CD14-positive monocyte (primary cell): ENCODE results near the gene EIPR1. TPM values are rescaled to one million over a fixed set of nuclear protein-coding genes. Genes with fewer than 3 reads are reported as not detected.

Experiments
- DNase-seq, 3 donors: peaks; one replicate each; pipeline ENCODE4 v3.0.0-alpha.2; 2011 to 2022
- H2AFZ ChIP-seq: 2 replicates; pipeline ENCODE4 v1.6.0; 2012; ENCODE audit warnings: mild to moderate bottlenecking, low read depth, low read length, inconsistent platforms; ENCODE audit not compliant: insufficient read depth, poor library complexity, severe bottlenecking
- H3K27ac ChIP-seq, 2 donors: 1 replicate in 1 of 2; 2 replicates in 1 of 2; pipeline ENCODE4 v1.5.1; 2012 to 2013; ENCODE audit warnings: low read length in 2 of 2, control low read depth in 1 of 2, inconsistent platforms in 1 of 2, low read depth in 1 of 2, mild to moderate bottlenecking in 1 of 2
- H3K27me3 ChIP-seq, 2 donors: one replicate each; pipeline versions ENCODE4 v1.6.0 to v1.6.1; 2011 to 2013; ENCODE audit warnings: low read length in 2 of 2; ENCODE audit not compliant: control insufficient read depth in 2 of 2, insufficient read depth in 2 of 2
- H3K36me3 ChIP-seq, 2 donors: replicated peaks in 1 of 2; 1 replicate in 1 of 2; 2 replicates in 1 of 2; pipeline versions ENCODE4 v1.5.1 to v1.6.1; 2012 to 2013; ENCODE audit warnings: low read length in 2 of 2, control low read depth in 1 of 2, inconsistent platforms in 1 of 2, mild to moderate bottlenecking in 1 of 2; ENCODE audit not compliant: insufficient read depth in 2 of 2, control insufficient read depth in 1 of 2
- H3K4me1 ChIP-seq, 2 donors: 1 replicate in 1 of 2; 2 replicates in 1 of 2; pipeline versions ENCODE4 v1.5.1 to v1.6.1; 2012 to 2013; ENCODE audit warnings: low read length in 2 of 2, control low read depth in 1 of 2, inconsistent platforms in 1 of 2, mild to moderate bottlenecking in 1 of 2, moderate library complexity in 1 of 2; ENCODE audit not compliant: insufficient read depth in 2 of 2, control insufficient read depth in 1 of 2
- H3K4me2 ChIP-seq: replicated peaks from 2 replicates; pipeline ENCODE3; 2012; ENCODE audit warnings: low read length, moderate library complexity, mild to moderate bottlenecking; ENCODE audit not compliant: poor library complexity, severe bottlenecking; ENCODE audit errors: extremely low read depth
- H3K4me3 ChIP-seq, 3 experiments: fragments of 200-600 bp in 1 of 3; sonication (generic) in 1 of 3; replicated peaks in 1 of 3; 1 replicate in 2 of 3; 2 replicates in 1 of 3; pipeline ENCODE4 v1.5.1; 2011 to 2013; ENCODE audit warnings: low read length in 3 of 3, mild to moderate bottlenecking in 3 of 3, control low read depth in 2 of 3, low read depth in 2 of 3, inconsistent platforms in 1 of 3, moderate library complexity in 1 of 3
- H3K79me2 ChIP-seq: 2 replicates; pipeline ENCODE4 v1.6.0; 2012; ENCODE audit warnings: mild to moderate bottlenecking, control low read depth, inconsistent platforms, low read length, moderate library complexity; ENCODE audit not compliant: insufficient read depth
- H3K9ac ChIP-seq: 2 replicates; pipeline ENCODE4 v1.6.0; 2017; ENCODE audit warnings: low read length, mild to moderate bottlenecking; ENCODE audit not compliant: insufficient read depth, poor library complexity, severe bottlenecking
- H3K9me3 ChIP-seq, 2 donors: replicated peaks in 1 of 2; 1 replicate in 1 of 2; 2 replicates in 1 of 2; pipeline versions ENCODE4 v1.5.1 to v1.6.1; 2012 to 2013; ENCODE audit warnings: low read length in 2 of 2, control low read depth in 1 of 2; ENCODE audit not compliant: control insufficient read depth in 1 of 2, insufficient read depth in 1 of 2
- H4K20me1 ChIP-seq: 2 replicates; pipeline ENCODE4 v1.6.0; 2012; ENCODE audit warnings: mild to moderate bottlenecking, low read length, control low read depth, moderate library complexity; ENCODE audit not compliant: insufficient read depth
- H3K27ac Mint-ChIP-seq, 7 donors: one replicate each; pipeline ENCODE4 v1.8.0; 2020; ENCODE audit warnings: mild to moderate bottlenecking in 7 of 7, mixed read lengths in 7 of 7, moderate library complexity in 6 of 7, inconsistent platforms in 2 of 7
- H3K27me3 Mint-ChIP-seq, 3 donors: one replicate each; pipeline ENCODE4 v1.8.0; 2021 to 2022; ENCODE audit warnings: low read depth in 3 of 3, mild to moderate bottlenecking in 3 of 3, mixed read lengths in 3 of 3, moderate library complexity in 3 of 3, inconsistent platforms in 1 of 3
- H3K36me3 Mint-ChIP-seq, 2 donors: one replicate each; pipeline ENCODE4 v1.8.0; 2020; ENCODE audit warnings: mixed read lengths in 2 of 2, inconsistent platforms in 1 of 2, mild to moderate bottlenecking in 1 of 2
- H3K4me1 Mint-ChIP-seq: one replicate; pipeline ENCODE4 v1.8.0; 2020; ENCODE audit warnings: mild to moderate bottlenecking, mixed read lengths
- H3K4me3 Mint-ChIP-seq, 2 donors: one replicate each; pipeline ENCODE4 v1.8.0; 2020; ENCODE audit warnings: mild to moderate bottlenecking in 2 of 2, mixed read lengths in 2 of 2, moderate library complexity in 1 of 2
- H3K9me3 Mint-ChIP-seq, 7 donors: one replicate each; pipeline ENCODE4 v1.8.0; 2020 to 2022; ENCODE audit warnings: mixed read lengths in 7 of 7, mild to moderate bottlenecking in 6 of 7, moderate library complexity in 6 of 7, inconsistent platforms in 2 of 7
- WGBS: methylation state at CpG from one replicate; pipeline ENCODE4 v1.1.5; 2013; ENCODE audit warnings: missing lambda C conversion rate; ENCODE audit not compliant: insufficient coverage; 5-methylcytosine and 5-hydroxymethylcytosine counted together
- intact Hi-C, 2 donors: fragments of 100-400 bp; cut with micrococcal nuclease; formaldehyde crosslinking; loops; one replicate each; pipeline versions ENCODE4 v1.15.0 to v1.15.1; 2023
- polyA plus RNA-seq, 3 donors: library from polyadenylated mRNA; depleted of rRNA in 1 of 3; unstranded in 2 of 3; stranded (reverse) in 1 of 3; fragments of 300-500 nt in 2 of 3; fragments of >200 nt in 1 of 3; fragmentation: Illumina TruSeq in 2 of 3; gene quantifications; 1 replicate in 2 of 3; 2 replicates in 1 of 3; pipeline ENCODE4 v1.2.3, GENCODE V29; 2012 to 2021
- TF ChIP-seq, protein P1 (sequence below): fragments of 200-600 bp; IDR thresholded peaks from one replicate; pipeline ENCODE4 v1.8.0; 2022; ENCODE audit warnings: antibody characterized with exemption, mild to moderate bottlenecking

The EIPR1 gene
- polyA plus RNA-seq, 3 donors: 19.0 to 22.4 (median 20.8) TPM

- no peak overlapping the region for H3K4me3 Mint-ChIP-seq
Measured at GRCh38 chr2:3423492-3424170, 46.0 kb upstream of the EIPR1 start.

GRCh38 chr2:3422161-3422779 is 44.7 kb upstream of the EIPR1 start:
- Histone ChIP-seq H3K4me3 (no peak overlapping the region), H3K27ac (no peak overlapping the region), H3K79me2 (peaks cover 3% of the 10 kb centered on the region), H3K36me3 (peaks cover 68 to 96% of the 10 kb centered on the region in 2 donors), H3K9me3 (no peaks in the 10 kb centered on the region), H2AFZ (no peak overlapping the region), H3K4me1 (no peaks in the 10 kb centered on the region), H3K9ac (no peak overlapping the region), H3K4me2 (no peak overlapping the region), H3K27me3 (no peaks in the 10 kb centered on the region), H4K20me1 (peaks cover 18% of the 10 kb centered on the region)
- TF ChIP-seq, protein P1, sequence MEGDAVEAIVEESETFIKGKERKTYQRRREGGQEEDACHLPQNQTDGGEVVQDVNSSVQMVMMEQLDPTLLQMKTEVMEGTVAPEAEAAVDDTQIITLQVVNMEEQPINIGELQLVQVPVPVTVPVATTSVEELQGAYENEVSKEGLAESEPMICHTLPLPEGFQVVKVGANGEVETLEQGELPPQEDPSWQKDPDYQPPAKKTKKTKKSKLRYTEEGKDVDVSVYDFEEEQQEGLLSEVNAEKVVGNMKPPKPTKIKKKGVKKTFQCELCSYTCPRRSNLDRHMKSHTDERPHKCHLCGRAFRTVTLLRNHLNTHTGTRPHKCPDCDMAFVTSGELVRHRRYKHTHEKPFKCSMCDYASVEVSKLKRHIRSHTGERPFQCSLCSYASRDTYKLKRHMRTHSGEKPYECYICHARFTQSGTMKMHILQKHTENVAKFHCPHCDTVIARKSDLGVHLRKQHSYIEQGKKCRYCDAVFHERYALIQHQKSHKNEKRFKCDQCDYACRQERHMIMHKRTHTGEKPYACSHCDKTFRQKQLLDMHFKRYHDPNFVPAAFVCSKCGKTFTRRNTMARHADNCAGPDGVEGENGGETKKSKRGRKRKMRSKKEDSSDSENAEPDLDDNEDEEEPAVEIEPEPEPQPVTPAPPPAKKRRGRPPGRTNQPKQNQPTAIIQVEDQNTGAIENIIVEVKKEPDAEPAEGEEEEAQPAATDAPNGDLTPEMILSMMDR: no peak
- Mint-ChIP-seq H3K9me3 (peaks cover 0 to 3% (median 0%) of the 10 kb centered on the region in 7 donors), H3K4me1 (no peaks in the 10 kb centered on the region), H3K4me3 (no peak overlapping the region), H3K36me3 (peaks cover 88 to 96% of the 10 kb centered on the region in 2 donors), H3K27me3 (no peaks in the 10 kb centered on the region), H3K27ac (peak overlapping the region in 2 of 7 donors; percentile 4 to 8)
- WGBS: 97% methylated on average over 13 of the region's 16 CpGs
- intact Hi-C loops: no loop called here
- no peak for DNase-seq

More at GRCh38 chr2:3423492-3424170, 46.0 kb upstream of the EIPR1 start:
- no peak overlapping the region for H3K27ac ChIP-seq
- H3K9me3 Mint-ChIP-seq: peaks cover 0 to 3% (median 0%) of the 10 kb centered on the region in 7 donors
- H3K4me1 ChIP-seq: no peaks in the 10 kb centered on the region
- peaks cover 18% of the 10 kb centered on the region for H4K20me1 ChIP-seq
- peaks cover 90 to 94% of the 10 kb centered on the region in 2 donors for H3K36me3 Mint-ChIP-seq
- no peak overlapping the region for H3K4me2 ChIP-seq
- no peak overlapping the region for H2AFZ ChIP-seq
- no peak overlapping the region for H3K9ac ChIP-seq
- no peaks in the 10 kb centered on the region for H3K79me2 ChIP-seq
- intact Hi-C loops: loop anchor here in 1 of 2 donors (2.0 kb wide), 1 partner anchor 227 kb away; no protein-coding TSS in a partner anchor
- 68% methylated on average over 15 of the region's 19 CpGs for WGBS
- no peaks in the 10 kb centered on the region for H3K27me3 ChIP-seq
- peak overlapping the region in 4 of 7 donors; percentile 1 to 46 (median 36) for H3K27ac Mint-ChIP-seq
- no peaks in the 10 kb centered on the region for H3K9me3 ChIP-seq
- H3K4me3 ChIP-seq: no peak overlapping the region
- no peaks in the 10 kb centered on the region for H3K4me1 Mint-ChIP-seq
- H3K27me3 Mint-ChIP-seq: no peaks in the 10 kb centered on the region
- peak; percentile 23 to 44 (median 27) for DNase-seq
- peaks cover 68 to 96% of the 10 kb centered on the region in 2 donors for H3K36me3 ChIP-seq
- TF ChIP-seq, protein P1: peak; percentile 99
